IMR-90 (cell line): Measurements from ENCODE around the gene NXNL2. TPM values are rescaled to one million over a fixed set of nuclear protein-coding genes. Genes with fewer than 3 reads are reported as not detected.
A peak's percentile ranks its signal among the peaks of the same experiment; 100 is the strongest.

Source experiments
- ATAC-seq: fragments of 200-7000 bp; cut with Tn5 transposase; 2 replicates; pipeline ENCODE4 v1.9.1; 2020; ENCODE audit warnings: low read depth, mild to moderate bottlenecking, moderate library complexity
- BruUV-seq: library from RNA; stranded (reverse); fragments of 400-500 nt; replicated peaks from 2 replicates; lab custom pipeline; 2021; lab: Mats Ljungman, UMichigan
- CTCF ChIA-PET: fragments of 300-600 bp; formaldehyde crosslinking; extraction: SDS; loops from one replicate; lab custom pipeline; 2021; ENCODE audit warnings: antibody characterized with exemption; lab: Yijun Ruan, JAX
- POLR2A ChIA-PET: fragments of 300-600 bp; sonication (Branson Sonifier 250); formaldehyde crosslinking; loops from one replicate; lab custom pipeline; 2022; ENCODE audit warnings: antibody characterized with exemption; ENCODE audit not compliant: unreplicated experiment; lab: Charles Lee
- DNase-seq: peaks from one replicate; pipeline ENCODE4 v3.0.0; 2013
- H2AFZ ChIP-seq: replicated peaks from 2 replicates; pipeline ENCODE3; 2013; ENCODE audit warnings: low read length, mild to moderate bottlenecking; ENCODE audit not compliant: poor library complexity
- H2AK5ac ChIP-seq: 2 replicates; pipeline ENCODE4 v1.6.1; 2013; ENCODE audit warnings: low read depth, low read length, inconsistent platforms
- H2AK9ac ChIP-seq: replicated peaks from 2 replicates; pipeline ENCODE3; 2013; ENCODE audit warnings: mild to moderate bottlenecking, low read depth, low read length, moderate library complexity; ENCODE audit not compliant: poor library complexity
- H2BK120ac ChIP-seq: 2 replicates; pipeline ENCODE4 v1.6.1; 2013; ENCODE audit warnings: low read depth, low read length, inconsistent platforms
- H2BK15ac ChIP-seq: 3 replicates; pipeline ENCODE4 v1.6.1; 2013; ENCODE audit warnings: low read depth, low read length, inconsistent platforms
- H2BK20ac ChIP-seq: 2 replicates; pipeline ENCODE4 v1.6.1; 2013; ENCODE audit warnings: low read depth, mild to moderate bottlenecking, inconsistent platforms, low read length, moderate library complexity
- H2BK5ac ChIP-seq: 2 replicates; pipeline ENCODE4 v1.6.1; 2013; ENCODE audit warnings: mild to moderate bottlenecking, low read depth, low read length, inconsistent platforms; ENCODE audit not compliant: poor library complexity, severe bottlenecking
- H3K14ac ChIP-seq: replicated peaks from 2 replicates; pipeline ENCODE4 v1.6.1; 2013; ENCODE audit warnings: low read depth, low read length, inconsistent platforms
- H3K18ac ChIP-seq: 2 replicates; pipeline ENCODE4 v1.6.1; 2013; ENCODE audit warnings: low read depth, low read length, control low read depth
- H3K23ac ChIP-seq: 2 replicates; pipeline ENCODE4 v1.6.1; 2013; ENCODE audit warnings: low read depth, low read length, inconsistent platforms
- H3K27ac ChIP-seq: 2 replicates; pipeline ENCODE4 v1.5.1; 2013; ENCODE audit warnings: mild to moderate bottlenecking, control low read depth, low read length; ENCODE audit not compliant: insufficient read depth
- H3K27me3 ChIP-seq: 2 replicates; pipeline ENCODE4 v1.6.1; 2013; ENCODE audit warnings: low read length; ENCODE audit not compliant: control insufficient read depth, insufficient read depth
- H3K36me3 ChIP-seq: 2 replicates; pipeline ENCODE4 v1.6.1; 2013; ENCODE audit warnings: low read length, mixed read lengths; ENCODE audit not compliant: control insufficient read depth, insufficient read depth
- H3K4ac ChIP-seq: 2 replicates; pipeline ENCODE4 v1.6.1; 2013; ENCODE audit warnings: low read depth, low read length, inconsistent platforms
- H3K4me1 ChIP-seq: 2 replicates; pipeline ENCODE4 v1.6.1; 2013; ENCODE audit warnings: low read length, mixed read lengths; ENCODE audit not compliant: control insufficient read depth, insufficient read depth
- H3K4me2 ChIP-seq: 2 replicates; pipeline ENCODE4 v1.6.1; 2013; ENCODE audit warnings: low read depth, mild to moderate bottlenecking, control low read depth, low read length, moderate library complexity
- H3K4me3 ChIP-seq: 2 replicates; pipeline ENCODE4 v1.5.1; 2013; ENCODE audit warnings: low read depth, mild to moderate bottlenecking, control low read depth, low read length, moderate library complexity; ENCODE audit not compliant: insufficient read depth
- H3K56ac ChIP-seq: 2 replicates; pipeline ENCODE4 v1.6.1; 2013; ENCODE audit warnings: low read length, inconsistent platforms; ENCODE audit not compliant: insufficient read depth; ENCODE audit errors: extremely low read depth
- H3K79me1 ChIP-seq, 2 experiments: 2 replicates each; pipeline ENCODE4 v1.6.1; 2013; ENCODE audit warnings: low read length in 2 of 2, inconsistent platforms in 1 of 2, low read depth in 1 of 2
- H3K9ac ChIP-seq: 2 replicates; pipeline ENCODE4 v1.6.1; 2013; ENCODE audit warnings: low read depth, low read length, control low read depth
- H3K9me1 ChIP-seq: 2 replicates; pipeline ENCODE4 v1.6.1; 2013; ENCODE audit warnings: low read length, inconsistent platforms; ENCODE audit not compliant: insufficient read depth
- H3K9me3 ChIP-seq: 2 replicates; pipeline ENCODE4 v1.6.1; 2013; ENCODE audit warnings: low read length; ENCODE audit not compliant: control insufficient read depth, insufficient read depth
- H4K20me1 ChIP-seq: 2 replicates; pipeline ENCODE4 v1.6.1; 2013; ENCODE audit warnings: low read length, inconsistent platforms; ENCODE audit not compliant: insufficient read depth
- H4K5ac ChIP-seq: 2 replicates; pipeline ENCODE4 v1.6.1; 2013; ENCODE audit warnings: mild to moderate bottlenecking, low read depth, low read length, control low read depth
- H4K8ac ChIP-seq, 2 experiments: 2 replicates each; pipeline ENCODE4 v1.6.1; 2013; ENCODE audit warnings: low read depth in 2 of 2, low read length in 2 of 2, control low read depth in 1 of 2, inconsistent platforms in 1 of 2
- H4K91ac ChIP-seq: 2 replicates; pipeline ENCODE4 v1.6.1; 2013; ENCODE audit warnings: low read depth, low read length, inconsistent platforms; ENCODE audit not compliant: insufficient read depth
- BHLHE40 ChIP-seq: fragments of 150-350 bp; IDR thresholded peaks from 2 replicates; pipeline ENCODE4 v1.6.1; 2016; ENCODE audit warnings: mild to moderate bottlenecking, low read depth, low read length
- CEBPB ChIP-seq: IDR thresholded peaks from 2 replicates; pipeline ENCODE4 v1.6.1; 2012; ENCODE audit warnings: low read depth, low read length, improper control_type of control experiment
- CHD1 ChIP-seq: IDR thresholded peaks from 2 replicates; pipeline ENCODE4 v1.6.1; 2012; ENCODE audit warnings: low read depth, low read length, improper control_type of control experiment
- CTCF ChIP-seq: conservative IDR thresholded peaks from 2 replicates; pipeline ENCODE4 v1.5.1; 2012; ENCODE audit warnings: mild to moderate bottlenecking, low read depth, low read length, improper control_type of control experiment
- FOS ChIP-seq: fragments of 150-350 bp; IDR thresholded peaks from 2 replicates; pipeline ENCODE4 v1.6.1; 2016; ENCODE audit warnings: low read depth, low read length
- MAFK ChIP-seq: IDR thresholded peaks from 2 replicates; pipeline ENCODE4 v1.6.1; 2012; ENCODE audit warnings: low read depth, low read length, improper control_type of control experiment
- MAZ ChIP-seq: IDR thresholded peaks from 2 replicates; pipeline ENCODE4 v1.6.1; 2012; ENCODE audit warnings: low read depth, mild to moderate bottlenecking, low read length, improper control_type of control experiment, moderate library complexity, borderline replicate concordance
- MXI1 ChIP-seq: IDR thresholded peaks from 2 replicates; pipeline ENCODE4 v1.6.1; 2012; ENCODE audit warnings: low read depth, mild to moderate bottlenecking, low read length, moderate library complexity, borderline replicate concordance
- NFE2L2 ChIP-seq: fragments of 150-350 bp; IDR thresholded peaks from 2 replicates; pipeline ENCODE4 v1.6.1; 2016; ENCODE audit warnings: low read depth, mild to moderate bottlenecking, low read length
- POLR2A ChIP-seq: IDR thresholded peaks from 2 replicates; pipeline ENCODE4 v1.6.1; 2012; ENCODE audit warnings: mild to moderate bottlenecking, low read depth, low read length
- RAD21 ChIP-seq: IDR thresholded peaks from 2 replicates; pipeline ENCODE4 v1.6.1; 2012; ENCODE audit warnings: low read length, improper control_type of control experiment
- RCOR1 ChIP-seq: IDR thresholded peaks from 2 replicates; pipeline ENCODE4 v1.6.1; 2012; ENCODE audit warnings: mild to moderate bottlenecking, low read length, improper control_type of control experiment; ENCODE audit not compliant: insufficient replicate concordance
- RFX5 ChIP-seq: IDR thresholded peaks from 2 replicates; pipeline ENCODE4 v1.8.0; 2012; ENCODE audit warnings: low read depth, mild to moderate bottlenecking, low read length, moderate library complexity
- SMC3 ChIP-seq: fragments of 150-350 bp; IDR thresholded peaks from 2 replicates; pipeline ENCODE4 v1.6.1; 2016; ENCODE audit warnings: low read depth, mild to moderate bottlenecking, antibody characterized with exemption, low read length, moderate library complexity
- WGBS, 2 experiments: methylation state at CpG; one replicate each; pipeline versions ENCODE4 v1.1.5 to v1.1.7; 2013; ENCODE audit warnings: missing lambda C conversion rate in 2 of 2; ENCODE audit not compliant: insufficient read length in 1 of 2; ENCODE audit errors: extremely low coverage in 2 of 2; 5-methylcytosine and 5-hydroxymethylcytosine counted together
- dilution Hi-C: fragments of 300-500 bp; cut with HindIII; formaldehyde crosslinking; loops from one replicate; pipeline ENCODE4 v1.14.3; 2018; ENCODE audit warnings: low sequenced_read_pairs; ENCODE audit not compliant: unreplicated experiment
- in situ Hi-C: fragments of 300-500 bp; cut with MboI; formaldehyde crosslinking; loops from 3 replicates; pipeline ENCODE4 v1.14.3; 2019; ENCODE audit warnings: low sequenced_read_pairs, inconsistent platforms, mixed read lengths
- intact Hi-C: fragments of 100-400 bp; cut with micrococcal nuclease; formaldehyde crosslinking; loops from 2 replicates; pipeline ENCODE4 v1.10.0; 2022
- polyA plus RNA-seq, 3 experiments: library from polyadenylated mRNA; depleted of rRNA; stranded (reverse); fragments of >200 nt; gene quantifications; 2 replicates each; pipeline ENCODE4 v1.2.3, GENCODE V29; 2012; ENCODE audit warnings: low replicate concordance in 1 of 3
- total RNA-seq: library from RNA; depleted of rRNA; stranded (reverse); fragments of >200 nt; gene quantifications from 2 replicates; pipeline ENCODE4 v1.2.3, GENCODE V29; 2012
- TF ChIP-seq, protein P1 (sequence below): fragments of 150-350 bp; IDR thresholded peaks from 2 replicates; pipeline ENCODE4 v1.6.1; 2017; ENCODE audit warnings: mild to moderate bottlenecking, antibody characterized with exemption, low read length, low read depth
- TF ChIP-seq, protein P2 (sequence below): fragments of 150-350 bp; IDR thresholded peaks from 2 replicates; pipeline ENCODE4 v1.6.1; 2016; ENCODE audit warnings: low read depth, mild to moderate bottlenecking, low read length, moderate library complexity, borderline replicate concordance

Gene NXNL2
- total and polyA plus RNA-seq, 2 of the 4 experiments (the other 2 are of a cell fraction): 3.2 to 6.4 TPM

DNA sequence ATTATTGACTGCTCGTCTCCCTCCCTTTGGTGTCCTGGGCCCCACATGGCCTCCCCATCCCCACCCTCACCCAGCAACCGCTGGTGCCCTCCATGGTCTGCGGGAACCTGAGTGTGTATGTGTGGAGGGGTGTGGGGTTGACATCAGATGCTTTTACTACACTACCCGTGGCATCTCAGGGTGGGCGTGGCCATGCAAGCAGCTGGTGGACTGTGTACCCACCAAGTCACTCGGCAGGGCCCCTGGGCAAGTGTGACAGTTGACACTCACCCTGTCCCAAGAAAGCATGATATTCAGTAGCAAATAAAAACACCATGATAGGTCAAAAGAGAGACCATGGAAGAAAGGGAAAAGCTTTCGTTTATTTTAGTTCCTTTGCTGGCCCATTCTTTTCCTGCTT is 7.4 kb upstream of the NXNL2 start:
- Histone ChIP-seq H4K5ac (no peak overlapping the region), H3K27me3 (no peaks in the 10 kb centered on the region), H3K4me2 (no peak overlapping the region), H3K9ac (no peak overlapping the region), H2AFZ (no peak overlapping the region), H2BK5ac (no peak overlapping the region), H3K9me3 (no peaks in the 10 kb centered on the region), H4K8ac (no peak overlapping the region), H3K18ac (no peak overlapping the region), H2BK20ac (no peak overlapping the region), H3K79me1 (peaks cover 22 to 61% of the 10 kb centered on the region in 2 experiments), H3K4me1 (peaks cover 28% of the 10 kb centered on the region), H3K56ac (no peak overlapping the region), H4K91ac (no peak overlapping the region), H3K23ac (no peak overlapping the region), H3K4ac (peak overlapping the region; percentile 57; the same call in 1 of the 2 replicates), H3K27ac (no peak overlapping the region), H2BK15ac (no peak overlapping the region), H3K14ac (no peak overlapping the region), H4K20me1 (no peaks in the 10 kb centered on the region), H3K9me1 (peaks cover 36% of the 10 kb centered on the region), H2AK5ac (peak overlapping the region; percentile 80), H2AK9ac (no peak overlapping the region), H3K36me3 (no peaks in the 10 kb centered on the region), H2BK120ac (peak overlapping the region; percentile 65), H3K4me3 (no peak overlapping the region)
- DNase-seq: no peak
- intact Hi-C loops: no loop called here
- BruUV-seq: no TSS peak
- in situ Hi-C loops: no loop called here
- TF ChIP-seq MAZ (no peak), RFX5 (no peak), SMC3 (no peak), CTCF (no peak), RAD21 (no peak), POLR2A (no peak), FOS (no peak), CEBPB (no peak), NFE2L2 (no peak), RCOR1 (no peak), MAFK (no peak), BHLHE40 (no peak), MXI1 (no peak), CHD1 (no peak)
- TF ChIP-seq, protein P1, sequence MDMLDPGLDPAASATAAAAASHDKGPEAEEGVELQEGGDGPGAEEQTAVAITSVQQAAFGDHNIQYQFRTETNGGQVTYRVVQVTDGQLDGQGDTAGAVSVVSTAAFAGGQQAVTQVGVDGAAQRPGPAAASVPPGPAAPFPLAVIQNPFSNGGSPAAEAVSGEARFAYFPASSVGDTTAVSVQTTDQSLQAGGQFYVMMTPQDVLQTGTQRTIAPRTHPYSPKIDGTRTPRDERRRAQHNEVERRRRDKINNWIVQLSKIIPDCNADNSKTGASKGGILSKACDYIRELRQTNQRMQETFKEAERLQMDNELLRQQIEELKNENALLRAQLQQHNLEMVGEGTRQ: no peak
- TF ChIP-seq, protein P2, sequence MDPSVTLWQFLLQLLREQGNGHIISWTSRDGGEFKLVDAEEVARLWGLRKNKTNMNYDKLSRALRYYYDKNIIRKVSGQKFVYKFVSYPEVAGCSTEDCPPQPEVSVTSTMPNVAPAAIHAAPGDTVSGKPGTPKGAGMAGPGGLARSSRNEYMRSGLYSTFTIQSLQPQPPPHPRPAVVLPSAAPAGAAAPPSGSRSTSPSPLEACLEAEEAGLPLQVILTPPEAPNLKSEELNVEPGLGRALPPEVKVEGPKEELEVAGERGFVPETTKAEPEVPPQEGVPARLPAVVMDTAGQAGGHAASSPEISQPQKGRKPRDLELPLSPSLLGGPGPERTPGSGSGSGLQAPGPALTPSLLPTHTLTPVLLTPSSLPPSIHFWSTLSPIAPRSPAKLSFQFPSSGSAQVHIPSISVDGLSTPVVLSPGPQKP: no peak
- POLR2A ChIA-PET: no interaction called here
- CTCF ChIA-PET: no interaction called here
- ATAC-seq: no peak
- WGBS, 2 experiments: 64% methylated on average over 2 of the region's 7 CpGs; no CpG with 5 or more reads in 1 of the 2 experiments
- dilution Hi-C loops: no loop called here
